ENCODE results near the gene PPP2R2C.

Gene PPP2R2C

GRCh38 chr4:6446130-6446482 lies 26.3 kb downstream of the PPP2R2C start:
- no peak for TF ChIP-seq CTCF (IDR thresholded peaks at IDR 0.05; ENCODE audit: borderline replicate concordance, control extremely low read depth, extremely low read depth, insufficient read depth, missing control alignments)
- no peak for DNase-seq (ENCODE audit: low spot score)
- in situ Hi-C loops (cut with MboI; ENCODE audit: low sequenced_read_pairs, unreplicated experiment): no loop called here

GRCh38 chr4:6445403-6446129 lies 26.8 kb downstream of the PPP2R2C start:
- in situ Hi-C loops (cut with MboI; ENCODE audit: low sequenced_read_pairs, unreplicated experiment): no loop called here
- no peak for TF ChIP-seq CTCF (IDR thresholded peaks at IDR 0.05; ENCODE audit: borderline replicate concordance, control extremely low read depth, extremely low read depth, insufficient read depth, missing control alignments)
- no peak for DNase-seq (ENCODE audit: low spot score)

- TF ChIP-seq CTCF (IDR thresholded peaks at IDR 0.05; ENCODE audit: borderline replicate concordance, control extremely low read depth, extremely low read depth, insufficient read depth, missing control alignments): no peak
- in situ Hi-C loops (cut with MboI; ENCODE audit: low sequenced_read_pairs, unreplicated experiment): no loop called here
- no peak for DNase-seq (ENCODE audit: low spot score)
Measured at GRCh38 chr4:6444582-6444981, 27.8 kb downstream of the PPP2R2C start.

- in situ Hi-C loops (cut with MboI; ENCODE audit: low sequenced_read_pairs, unreplicated experiment): no loop called here
- no peak for DNase-seq (ENCODE audit: low spot score)
Measured at GRCh38 chr4:6443035-6444023, 29.1 kb downstream of the PPP2R2C start.

GRCh38 chr4:6442555-6442954 lies 29.9 kb downstream of the PPP2R2C start:
- in situ Hi-C loops (cut with MboI; ENCODE audit: low sequenced_read_pairs, unreplicated experiment): no loop called here
- no peak for TF ChIP-seq CTCF (IDR thresholded peaks at IDR 0.05; ENCODE audit: borderline replicate concordance, control extremely low read depth, extremely low read depth, insufficient read depth, missing control alignments)
- no peak for DNase-seq (ENCODE audit: low spot score)

More at GRCh38 chr4:6443035-6444023, 29.1 kb downstream of the PPP2R2C start:
- TF ChIP-seq CTCF (IDR thresholded peaks at IDR 0.05; ENCODE audit: borderline replicate concordance, control extremely low read depth, extremely low read depth, insufficient read depth, missing control alignments): no peak

GRCh38 chr4:6441758-6442157 lies 30.7 kb downstream of the PPP2R2C start:
- no peak for TF ChIP-seq CTCF (IDR thresholded peaks at IDR 0.05; ENCODE audit: borderline replicate concordance, control extremely low read depth, extremely low read depth, insufficient read depth, missing control alignments)
- DNase-seq (ENCODE audit: low spot score): no peak
- in situ Hi-C loops (cut with MboI; ENCODE audit: low sequenced_read_pairs, unreplicated experiment): no loop called here
